Lower leg skin (tissue), 4 donors: ENCODE data around the gene AFF1. TPM values are rescaled to one million over a fixed set of nuclear protein-coding genes. Genes with fewer than 3 reads are reported as not detected.

Experiments
- DNase-seq, 2 donors: peaks; one replicate each; pipeline ENCODE4 v3.0.0-alpha.2; 2019; ENCODE audit warnings: low spot score in 2 of 2
- H3K4me3 ChIP-seq: fragments of 200-600 bp; sonication (generic); 2 replicates; pipeline ENCODE4 v1.5.1; 2017; ENCODE audit warnings: mild to moderate bottlenecking, low read depth; ENCODE audit not compliant: poor library complexity, severe bottlenecking
- CTCF ChIP-seq, 3 donors: fragments of 450-650 bp; IDR thresholded peaks; one replicate each; pipeline ENCODE4 v1.5.1; 2016; ENCODE audit warnings: antibody characterized with exemption in 3 of 3, mild to moderate bottlenecking in 3 of 3, moderate library complexity in 2 of 3
- POLR2A ChIP-seq, 2 donors: fragments of 450-650 bp; IDR thresholded peaks; one replicate each; pipeline ENCODE4 v1.6.1; 2016 to 2017; ENCODE audit warnings: antibody characterized with exemption in 2 of 2, mild to moderate bottlenecking in 1 of 2, moderate library complexity in 1 of 2
- WGBS, 2 donors: methylation state at CpG; one replicate each; pipeline ENCODE4 v1.1.5; 2018; 5-methylcytosine and 5-hydroxymethylcytosine counted together
- intact Hi-C: fragments of 100-400 bp; cut with DNase I; formaldehyde crosslinking; loops from one replicate; pipeline ENCODE4 v1.15.0; 2023; ENCODE audit warnings: low total_unique reads
- total RNA-seq, 4 donors: library from RNA; depleted of rRNA; stranded (reverse); fragments of >200 nt; gene quantifications; one replicate each; pipeline ENCODE4 v1.1.0, GENCODE V29; 2016

Gene AFF1
- total RNA-seq, 4 donors from 2014 or later, result 58.1 to 107 (median 71.2) TPM

GRCh38 chr4:87046121-87046551 is 111.3 kb downstream of the AFF1 start:
- 51 to 52% methylated on average over 4 of the region's 4 CpGs for WGBS, 2 donors
- no peak for DNase-seq
- H3K4me3 ChIP-seq, result no peak overlapping the region
- intact Hi-C loops, result no loop called here
- TF ChIP-seq CTCF (IDR thresholded peaks at IDR 0.05), result no peak
- no peak for TF ChIP-seq POLR2A (IDR thresholded peaks at IDR 0.05)

GRCh38 chr4:87047281-87047798 is 112.5 kb downstream of the AFF1 start:
- H3K4me3 ChIP-seq, result no peak overlapping the region
- no peak for TF ChIP-seq CTCF (IDR thresholded peaks at IDR 0.05)
- 96 to 98% methylated on average over 11 of the region's 11 CpGs for WGBS, 2 donors

DNA sequence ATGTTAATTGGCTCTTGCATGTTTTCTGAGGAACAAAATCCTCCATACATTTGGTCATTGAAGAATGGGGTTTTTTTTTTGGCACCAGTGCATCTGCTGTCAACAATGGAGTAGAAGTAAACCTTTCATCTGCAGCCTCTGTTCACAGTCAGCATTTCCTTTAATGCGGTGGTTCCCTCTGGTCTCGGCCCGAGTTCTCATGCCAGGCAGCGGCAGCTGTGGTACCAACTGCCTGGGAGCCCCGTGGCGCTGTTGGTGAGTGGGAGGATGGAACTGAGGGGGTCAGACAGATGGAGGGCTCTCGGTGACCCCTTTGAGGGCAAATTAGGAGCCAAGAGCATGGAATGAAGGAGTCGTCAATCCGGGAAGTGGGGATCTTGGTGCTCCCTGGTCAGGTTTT is 114.7 kb downstream of the AFF1 start:
- no peak overlapping the region for H3K4me3 ChIP-seq
- 83 to 89% methylated on average over 9 of the region's 9 CpGs for WGBS, 2 donors
- TF ChIP-seq POLR2A (IDR thresholded peaks at IDR 0.05) (no peak), CTCF (IDR thresholded peaks at IDR 0.05) (no peak)
- DNase-seq, result no peak
- intact Hi-C loops, result no loop called here

More at GRCh38 chr4:87047281-87047798, 112.5 kb downstream of the AFF1 start:
- intact Hi-C loops, result no loop called here
- no peak for DNase-seq

GRCh38 chr4:87050596-87050995 is 115.8 kb downstream of the AFF1 start:
- no peak for DNase-seq
- H3K4me3 ChIP-seq, result no peak overlapping the region
- intact Hi-C loops, result no loop called here
- 85 to 96% methylated on average over 12 of the region's 12 CpGs for WGBS, 2 donors
- TF ChIP-seq CTCF (IDR thresholded peaks at IDR 0.05), result no peak
- TF ChIP-seq POLR2A (IDR thresholded peaks at IDR 0.05), result no peak

- no peak for TF ChIP-seq POLR2A (IDR thresholded peaks at IDR 0.05)
- no peak for TF ChIP-seq CTCF (IDR thresholded peaks at IDR 0.05)
- 85 to 88% methylated on average over 10 of the region's 10 CpGs for WGBS, 2 donors
- intact Hi-C loops, result no loop called here
- DNase-seq, result no peak
- no peak overlapping the region for H3K4me3 ChIP-seq
Measured at GRCh38 chr4:87051121-87051713, 116.4 kb downstream of the AFF1 start.

DNA sequence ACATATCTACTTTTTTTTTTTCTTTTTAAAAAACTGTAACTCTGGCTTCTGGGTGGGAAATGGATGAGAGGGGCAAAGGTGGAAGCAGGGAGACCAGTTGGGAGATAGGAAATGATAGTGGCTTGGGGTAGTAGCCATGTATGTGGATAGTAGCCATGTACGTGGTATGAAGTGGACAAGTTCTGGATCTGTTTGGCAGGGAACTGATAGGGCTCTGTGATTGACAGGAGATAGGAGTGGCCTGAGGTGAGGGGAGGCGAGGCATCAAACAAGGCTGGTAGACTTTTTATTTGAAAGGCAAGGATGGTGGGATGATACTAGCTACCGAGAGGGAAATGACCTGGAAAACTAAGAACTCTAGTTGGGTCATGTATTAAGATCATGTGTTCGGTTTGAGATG is 117.8 kb downstream of the AFF1 start:
- intact Hi-C loops, result no loop called here
- WGBS, 2 donors, result 81 to 89% methylated on average over 4 of the region's 4 CpGs
- TF ChIP-seq CTCF (IDR thresholded peaks at IDR 0.05) (no peak), POLR2A (IDR thresholded peaks at IDR 0.05) (no peak)
- no peak overlapping the region for H3K4me3 ChIP-seq
- DNase-seq, result no peak
